HG02763 (cell line): ENCODE measurements around the gene LGSN.
"Not testable (repeated sequence)": the region's sequence is repeated elsewhere in the genome, so short reads cannot be mapped to it uniquely, and the experiment has no call there.

ENCODE experiments used
- ATAC-seq: cut with Tn5 transposase; IDR thresholded peaks from one replicate; pipeline ENCODE4 v1.9.1; 2021; ENCODE audit warnings: mild to moderate bottlenecking, moderate library complexity; ENCODE audit not compliant: unreplicated experiment

The LGSN gene

DNA sequence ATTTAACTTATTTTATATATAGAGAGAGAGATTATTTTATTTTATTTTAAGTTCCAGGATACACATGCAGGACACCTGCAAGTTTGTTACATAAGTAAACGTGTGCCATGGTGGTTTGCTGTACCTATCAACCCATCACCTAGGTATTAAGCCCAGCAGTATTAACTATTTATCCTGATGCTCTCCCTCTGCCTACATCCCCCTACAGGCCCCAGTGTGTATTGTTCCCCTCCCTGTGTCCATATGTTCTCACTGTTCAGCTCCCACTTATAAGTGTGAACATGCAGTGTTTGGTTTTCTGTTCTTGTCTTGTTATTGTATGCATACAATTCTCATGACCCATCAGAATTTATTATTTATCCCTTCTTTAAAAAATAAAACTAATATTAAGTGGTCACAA lies 73.9 kb downstream of the LGSN start:
- ATAC-seq, result no peak

DNA sequence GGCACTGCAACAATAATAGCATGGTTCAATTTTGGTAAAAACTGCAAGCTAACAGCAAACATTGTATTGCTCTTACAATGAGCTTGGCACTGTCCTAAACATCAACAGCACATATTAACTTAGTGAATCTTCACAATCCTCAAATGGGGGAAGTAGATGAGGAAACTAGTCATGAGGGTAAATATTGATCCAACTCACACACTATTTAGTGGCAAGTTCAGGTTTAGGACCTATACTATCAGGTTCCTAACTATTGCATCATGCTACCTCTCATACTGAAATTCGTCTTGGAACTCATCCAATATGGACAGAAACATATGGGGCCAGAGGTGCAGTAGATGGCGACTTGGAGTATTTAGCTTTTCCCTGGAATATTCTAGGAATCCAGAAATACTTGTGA lies 74.4 kb downstream of the LGSN start:
- ATAC-seq, result no peak

DNA sequence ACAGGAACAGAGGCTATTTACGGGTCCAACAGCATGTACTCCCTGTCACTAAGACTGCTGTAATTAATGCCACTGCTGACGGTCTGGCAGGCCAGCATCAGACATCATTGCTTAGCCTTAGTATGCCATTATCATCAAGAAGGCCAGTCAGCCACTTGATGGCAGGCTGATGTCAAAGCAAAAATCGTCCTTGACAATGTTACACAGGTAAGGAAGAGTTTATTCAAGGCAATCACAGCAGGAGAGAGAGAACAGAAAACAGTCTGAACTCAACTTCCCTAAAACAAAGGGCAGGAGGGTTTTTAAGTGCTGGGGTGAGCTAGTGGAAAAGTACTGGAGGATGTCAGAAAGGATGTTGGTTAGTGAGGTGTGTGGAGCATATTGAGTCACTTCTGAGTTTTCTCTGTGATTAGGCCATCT lies 83.4 kb downstream of the LGSN start:
- ATAC-seq, result no peak

DNA sequence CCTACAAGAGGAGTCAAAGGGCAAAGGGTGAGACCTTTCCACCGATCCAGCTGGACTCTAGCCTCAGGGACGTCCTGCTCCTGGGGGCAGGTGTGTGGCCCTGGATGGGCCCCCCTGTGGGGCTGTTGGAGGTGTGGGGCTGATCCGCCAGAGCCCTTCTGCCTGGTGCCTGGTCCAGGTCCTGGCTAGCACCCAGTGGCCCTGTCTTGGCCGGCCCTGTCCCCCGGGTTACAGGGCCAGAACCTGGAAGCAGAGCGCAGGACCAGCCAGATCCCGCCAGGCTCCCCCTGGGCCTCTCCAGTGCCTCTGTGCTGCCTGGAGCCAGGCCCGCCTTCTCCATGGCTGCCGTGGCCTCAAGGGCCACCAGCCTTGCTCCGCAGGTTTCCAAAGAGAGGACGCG lies 89.3 kb downstream of the LGSN start:
- not testable (repeated sequence) for ATAC-seq

DNA sequence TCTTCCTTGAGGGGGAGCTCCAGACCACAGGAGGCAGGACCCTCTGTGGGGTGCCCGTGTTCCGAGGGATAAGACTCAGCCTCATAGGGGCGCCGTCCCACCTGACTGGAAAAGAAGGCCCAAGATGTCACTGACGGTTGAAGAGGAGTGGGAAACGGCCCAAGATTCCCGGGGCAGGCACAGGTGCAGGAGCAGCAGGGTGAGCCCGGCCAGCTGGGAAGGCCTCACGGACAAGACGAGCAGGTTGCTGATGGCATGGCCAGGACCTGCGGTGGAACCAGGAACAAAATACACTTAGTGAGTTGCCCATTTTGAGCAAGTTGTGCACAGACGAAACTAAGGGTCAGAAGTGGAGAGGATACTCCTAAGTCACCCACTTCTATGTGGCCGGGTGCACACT lies 89.8 kb downstream of the LGSN start:
- ATAC-seq, result not testable (repeated sequence)

DNA sequence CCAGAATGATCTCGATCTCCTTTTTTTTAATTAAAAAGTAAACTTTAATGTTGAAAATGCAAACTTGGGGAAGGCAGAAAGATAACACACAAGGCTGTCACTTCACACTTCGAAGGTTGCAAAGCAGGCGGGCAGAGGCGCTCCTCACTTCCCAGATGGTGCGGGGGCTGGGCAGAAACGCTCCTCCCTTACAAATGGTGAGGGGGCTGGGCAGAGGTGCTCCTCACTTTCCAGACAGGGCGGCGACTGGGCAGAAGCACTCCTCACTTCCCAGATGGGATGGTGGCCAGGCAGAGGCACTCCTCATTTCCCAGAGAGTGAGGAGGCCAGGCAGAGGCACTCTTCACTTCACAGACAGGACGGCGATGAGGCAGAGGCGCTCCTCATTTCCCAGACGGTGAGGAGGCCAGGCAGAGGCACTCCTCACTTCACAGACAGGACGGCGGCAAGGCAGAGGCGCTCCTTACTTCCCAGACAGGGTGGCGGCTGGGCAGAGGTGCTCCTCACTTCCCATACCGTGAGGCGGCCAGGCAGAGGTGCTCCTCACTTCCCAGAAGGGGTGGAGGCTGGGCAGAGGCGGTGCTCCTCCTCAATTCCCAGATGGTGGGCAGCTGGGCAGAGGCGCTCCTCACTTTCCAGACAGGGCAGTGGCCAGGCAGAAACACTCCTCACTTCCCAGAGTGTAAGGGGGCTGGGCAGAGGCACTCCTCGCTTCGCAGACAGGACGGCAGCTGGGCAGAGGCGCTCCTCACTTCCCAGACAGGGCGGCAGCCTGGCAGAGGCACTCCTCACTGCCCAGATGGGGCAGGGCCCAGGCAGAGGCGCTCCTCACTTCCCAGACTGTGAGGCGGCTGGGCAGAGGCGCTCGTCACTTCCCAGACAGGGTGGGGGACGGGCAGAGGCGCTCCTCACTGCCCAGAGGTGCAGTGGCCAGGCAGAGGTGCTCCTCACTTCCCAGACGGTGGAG lies 91.6 kb downstream of the LGSN start:
- not testable (repeated sequence) for ATAC-seq

DNA sequence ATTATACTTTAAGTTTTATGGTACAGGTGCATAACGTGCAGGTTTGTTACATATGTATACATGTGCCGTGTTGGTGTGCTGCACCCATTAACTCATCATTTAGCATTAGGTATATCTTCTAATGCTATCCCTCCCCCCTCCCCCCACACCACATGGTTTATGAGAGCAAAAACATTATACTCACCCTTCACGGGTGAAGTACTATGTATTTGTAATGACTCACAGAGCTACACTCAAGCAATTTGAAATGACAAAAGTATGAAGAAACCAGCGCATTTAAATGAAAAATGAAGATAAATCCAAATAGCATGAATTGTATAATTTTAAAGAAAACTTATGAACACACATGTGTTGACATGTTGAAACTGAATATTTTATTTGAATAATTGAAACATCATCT lies 93.8 kb downstream of the LGSN start:
- ATAC-seq, result not testable (repeated sequence)
